OCI-LY3 (cell line): ENCODE results near the gene LCNL1.

Experiments used
- H2AFZ ChIP-seq: fragments of 200-600, 300-600 bp; shearing (Covaris generic); 2 replicates; pipeline ENCODE4 v1.6.0; 2014; ENCODE audit warnings: antibody characterized with exemption, low read depth, low read length
- H3K27ac ChIP-seq: fragments of 200-600, 300-600 bp; sonication (generic); 2 replicates; pipeline ENCODE4 v1.5.1; 2014; ENCODE audit warnings: mild to moderate bottlenecking, low read length, moderate library complexity, mixed read lengths
- H3K27me3 ChIP-seq: fragments of 200-600, 300-600 bp; sonication (generic); 2 replicates; pipeline ENCODE4 v1.6.1; 2014; ENCODE audit warnings: low read depth, low read length, mixed read lengths
- H3K36me3 ChIP-seq: fragments of 200-600, 300-600 bp; sonication (generic); replicated peaks from 2 replicates; pipeline ENCODE3; 2014; ENCODE audit warnings: low read depth, low read length, mixed read lengths
- H3K4me1 ChIP-seq: fragments of 300-600, 200-600 bp; sonication (generic); 2 replicates; pipeline ENCODE4 v1.6.1; 2014; ENCODE audit warnings: low read length, mixed read lengths
- H3K4me2 ChIP-seq: fragments of 200-600, 300-600 bp; sonication (generic); 2 replicates; pipeline ENCODE4 v1.6.1; 2014; ENCODE audit warnings: low read length, mixed read lengths
- H3K4me3 ChIP-seq: fragments of 300-600, 200-600 bp; sonication (generic); 2 replicates; pipeline ENCODE4 v1.5.1; 2014; ENCODE audit warnings: antibody characterized with exemption, mild to moderate bottlenecking, low read length, moderate library complexity
- H3K79me2 ChIP-seq: fragments of 300-600, 200-600 bp; shearing (Covaris generic); 2 replicates; pipeline ENCODE4 v1.6.1; 2014; ENCODE audit warnings: mild to moderate bottlenecking, low read length, mixed read lengths
- H3K9ac ChIP-seq: fragments of 300-600, 200-600 bp; shearing (Covaris generic); 2 replicates; pipeline ENCODE4 v1.6.0; 2014; ENCODE audit warnings: mild to moderate bottlenecking, low read length, moderate library complexity
- H3K9me3 ChIP-seq: fragments of 200-600, 300-600 bp; shearing (Covaris generic); 2 replicates; pipeline ENCODE4 v1.6.1; 2014; ENCODE audit warnings: low read length, mixed read lengths; ENCODE audit not compliant: insufficient read depth
- H4K20me1 ChIP-seq: fragments of 200-600, 300-600 bp; sonication (generic); 2 replicates; pipeline ENCODE4 v1.6.1; 2016; ENCODE audit warnings: low read length, mixed read lengths; ENCODE audit not compliant: insufficient read depth
- EZH2phosphoT487 ChIP-seq: fragments of 200-600 bp; shearing (Covaris generic); IDR thresholded peaks from 2 replicates; pipeline ENCODE4 v1.6.1; 2018; ENCODE audit warnings: antibody characterized with exemption, mixed run types, low read depth
- TF ChIP-seq, protein P1 (sequence below): fragments of 200-600, 300-600 bp; sonication (generic); IDR thresholded peaks from 2 replicates; pipeline ENCODE4 v1.5.1; 2014; ENCODE audit warnings: antibody characterized with exemption, low read length, low read depth

LCNL1 gene

DNA sequence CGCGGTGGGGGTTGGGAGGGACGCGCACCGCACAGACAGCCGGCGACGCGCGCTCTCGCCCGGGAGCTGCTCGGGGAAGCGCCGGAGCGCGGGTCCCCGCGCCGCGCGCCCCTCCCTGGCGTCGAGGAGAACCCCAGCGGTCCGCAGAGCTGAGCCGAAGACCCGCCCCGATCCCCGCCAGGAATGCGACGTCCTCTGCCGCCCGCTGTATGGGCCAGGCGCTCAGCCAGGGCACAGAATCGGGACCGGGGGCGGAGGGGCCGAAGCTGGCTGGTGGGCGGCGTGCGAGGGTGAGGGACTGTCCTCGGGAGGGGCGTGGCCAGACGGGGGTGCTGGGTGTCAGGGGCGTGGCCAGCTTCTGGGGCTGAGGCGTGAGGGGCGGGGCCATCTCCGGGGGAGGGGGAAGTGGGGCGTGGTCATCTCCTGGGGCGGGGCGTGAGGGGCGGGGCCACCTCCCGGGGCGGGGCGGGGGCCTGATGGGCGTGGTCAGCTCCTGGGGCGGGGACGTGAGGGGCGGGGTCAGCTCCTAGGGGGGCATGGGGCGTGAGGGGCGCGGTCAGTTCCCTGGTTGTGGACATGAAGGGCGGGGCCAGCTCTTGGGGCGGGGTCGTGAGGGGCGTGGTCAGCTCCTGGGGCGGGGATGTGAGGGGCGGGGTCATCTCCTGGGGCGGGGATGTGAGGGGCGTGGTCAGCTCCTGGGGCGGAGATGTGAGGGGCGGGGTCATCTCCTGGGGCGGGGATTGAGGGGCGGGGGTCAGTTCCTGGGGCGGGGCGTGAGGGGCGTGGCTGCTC is 4.5 kb upstream of the LCNL1 start:
- no peaks in the 10 kb centered on the region for H3K79me2 ChIP-seq
- H3K36me3 ChIP-seq, result no peaks in the 10 kb centered on the region
- H3K4me3 ChIP-seq, result no peak overlapping the region
- no peaks in the 10 kb centered on the region for H4K20me1 ChIP-seq
- no peak overlapping the region for H2AFZ ChIP-seq
- H3K4me1 ChIP-seq, result no peaks in the 10 kb centered on the region
- H3K27ac ChIP-seq, result no peak overlapping the region
- H3K27me3 ChIP-seq, result peaks cover 8% of the 10 kb centered on the region; the same call in 1 of the 2 replicates
- no peak overlapping the region for H3K9ac ChIP-seq
- no peaks in the 10 kb centered on the region for H3K9me3 ChIP-seq
- no peak overlapping the region for H3K4me2 ChIP-seq
- TF ChIP-seq, protein P1, sequence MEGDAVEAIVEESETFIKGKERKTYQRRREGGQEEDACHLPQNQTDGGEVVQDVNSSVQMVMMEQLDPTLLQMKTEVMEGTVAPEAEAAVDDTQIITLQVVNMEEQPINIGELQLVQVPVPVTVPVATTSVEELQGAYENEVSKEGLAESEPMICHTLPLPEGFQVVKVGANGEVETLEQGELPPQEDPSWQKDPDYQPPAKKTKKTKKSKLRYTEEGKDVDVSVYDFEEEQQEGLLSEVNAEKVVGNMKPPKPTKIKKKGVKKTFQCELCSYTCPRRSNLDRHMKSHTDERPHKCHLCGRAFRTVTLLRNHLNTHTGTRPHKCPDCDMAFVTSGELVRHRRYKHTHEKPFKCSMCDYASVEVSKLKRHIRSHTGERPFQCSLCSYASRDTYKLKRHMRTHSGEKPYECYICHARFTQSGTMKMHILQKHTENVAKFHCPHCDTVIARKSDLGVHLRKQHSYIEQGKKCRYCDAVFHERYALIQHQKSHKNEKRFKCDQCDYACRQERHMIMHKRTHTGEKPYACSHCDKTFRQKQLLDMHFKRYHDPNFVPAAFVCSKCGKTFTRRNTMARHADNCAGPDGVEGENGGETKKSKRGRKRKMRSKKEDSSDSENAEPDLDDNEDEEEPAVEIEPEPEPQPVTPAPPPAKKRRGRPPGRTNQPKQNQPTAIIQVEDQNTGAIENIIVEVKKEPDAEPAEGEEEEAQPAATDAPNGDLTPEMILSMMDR, result no peak
- no peak for TF ChIP-seq EZH2phosphoT487

DNA sequence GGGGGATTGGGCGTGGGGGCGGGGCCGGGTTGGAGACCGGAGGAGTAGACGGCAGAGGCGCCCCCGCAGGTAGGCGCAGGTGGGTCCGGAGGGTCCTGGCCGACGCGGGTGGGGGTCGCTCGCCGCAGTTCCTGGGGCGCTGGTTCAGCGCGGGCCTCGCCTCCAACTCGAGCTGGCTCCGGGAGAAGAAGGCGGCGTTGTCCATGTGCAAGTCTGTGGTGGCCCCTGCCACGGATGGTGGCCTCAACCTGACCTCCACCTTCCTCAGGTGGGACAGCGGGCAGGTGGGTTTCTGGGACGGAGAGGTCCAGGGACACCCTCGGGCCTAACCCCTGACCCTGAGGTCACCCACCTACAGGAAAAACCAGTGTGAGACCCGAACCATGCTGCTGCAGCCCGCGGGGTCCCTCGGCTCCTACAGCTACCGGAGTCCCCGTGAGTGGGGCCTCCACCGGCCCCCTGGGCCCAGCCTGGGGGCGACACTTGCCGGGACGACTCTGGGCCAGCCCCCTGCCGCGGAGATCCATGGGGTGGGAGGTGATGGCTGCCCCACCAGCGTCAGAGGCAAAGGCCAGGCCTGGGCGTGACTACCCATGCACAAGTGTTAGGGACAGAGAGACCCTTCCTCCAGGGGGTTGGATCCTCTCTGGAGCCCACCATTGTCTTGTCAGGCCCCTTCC is 3.8 kb upstream of the LCNL1 start:
- Histone ChIP-seq H3K4me3 (no peak overlapping the region), H2AFZ (no peak overlapping the region), H3K27ac (no peak overlapping the region), H3K79me2 (no peaks in the 10 kb centered on the region), H3K27me3 (peaks cover 8% of the 10 kb centered on the region; the same call in 1 of the 2 replicates), H3K9me3 (no peaks in the 10 kb centered on the region), H3K36me3 (no peaks in the 10 kb centered on the region), H3K9ac (no peak overlapping the region), H3K4me1 (no peaks in the 10 kb centered on the region), H3K4me2 (no peak overlapping the region), H4K20me1 (no peaks in the 10 kb centered on the region)
- TF ChIP-seq, protein P1, result no peak
- TF ChIP-seq EZH2phosphoT487, result no peak

DNA sequence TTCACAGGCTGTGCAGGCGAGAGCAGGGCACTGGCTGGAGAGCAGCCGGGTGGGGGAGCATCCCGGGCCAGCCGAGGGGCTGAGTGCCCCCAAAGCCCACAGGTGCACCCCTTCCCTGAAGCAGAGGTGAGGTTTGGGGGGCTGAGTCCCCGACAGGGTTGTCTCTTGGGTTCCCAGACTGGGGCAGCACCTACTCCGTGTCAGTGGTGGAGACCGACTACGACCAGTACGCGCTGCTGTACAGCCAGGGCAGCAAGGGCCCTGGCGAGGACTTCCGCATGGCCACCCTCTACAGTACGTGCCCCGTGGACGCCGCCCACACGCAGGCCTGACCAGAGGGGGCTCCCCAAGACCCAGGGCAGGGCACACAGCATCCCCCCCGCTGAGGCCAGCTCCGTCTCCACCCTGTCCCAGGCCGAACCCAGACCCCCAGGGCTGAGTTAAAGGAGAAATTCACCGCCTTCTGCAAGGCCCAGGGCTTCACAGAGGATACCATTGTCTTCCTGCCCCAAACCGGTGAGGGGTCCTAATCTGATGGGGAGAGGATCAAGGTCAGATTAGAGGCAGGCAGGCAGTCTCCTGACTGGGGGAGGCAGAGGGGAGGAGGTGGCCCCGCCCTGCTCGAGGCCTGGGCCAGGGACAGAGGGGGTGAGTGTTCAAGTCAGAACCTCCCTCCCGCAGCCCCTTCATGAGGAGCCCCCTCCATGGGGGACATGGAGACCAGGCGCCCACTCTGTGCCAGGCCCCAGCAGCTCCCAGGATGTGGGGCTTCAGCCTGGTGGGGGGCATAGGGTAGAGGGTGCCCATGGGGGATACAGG is 2.8 kb upstream of the LCNL1 start:
- Histone ChIP-seq H3K4me2 (no peak overlapping the region), H3K4me3 (no peak overlapping the region), H3K4me1 (no peaks in the 10 kb centered on the region), H3K27me3 (peaks cover 4% of the 10 kb centered on the region; the same call in 1 of the 2 replicates), H3K27ac (no peak overlapping the region), H3K9ac (no peak overlapping the region), H3K9me3 (no peaks in the 10 kb centered on the region), H3K79me2 (no peaks in the 10 kb centered on the region), H3K36me3 (no peaks in the 10 kb centered on the region), H4K20me1 (no peaks in the 10 kb centered on the region), H2AFZ (no peak overlapping the region)
- TF ChIP-seq, protein P1, result no peak
- TF ChIP-seq EZH2phosphoT487, result no peak
